GM12892 (cell line): Measurements from ENCODE around the gene HMCN2.

Source experiments
- POLR2AphosphoS5 ChIP-seq: IDR thresholded peaks from 2 replicates; pipeline ENCODE4 v1.6.1; 2011; ENCODE audit warnings: low read depth, low read length, control low read depth
- TAF1 ChIP-seq: IDR thresholded peaks from 2 replicates; pipeline ENCODE4 v1.6.1; 2011; ENCODE audit warnings: low read depth, mild to moderate bottlenecking, control low read depth, low read length, borderline replicate concordance

- TF ChIP-seq POLR2AphosphoS5 (no peak), TAF1 (no peak)
Measured at GRCh38 chr9:130372057-130372456, 106.5 kb downstream of the HMCN2 start.
